Heart left ventricle (tissue), 16 donors: ENCODE measurements around the gene LCK. TPM values are rescaled to one million over a fixed set of nuclear protein-coding genes. Genes with fewer than 3 reads are reported as not detected.

Experiments used
- ATAC-seq, 4 donors: fragments of 200-7000 bp; cut with Tn5 transposase; one replicate each; pipeline ENCODE4 v1.9.1; 2020 to 2022; ENCODE audit warnings: moderate library complexity in 4 of 4, mild to moderate bottlenecking in 3 of 4, moderate number of reproducible peaks in 1 of 4
- DNase-seq, 5 donors: peaks; one replicate each; pipeline ENCODE4 v3.0.0-alpha.2; 2020
- H3K27ac ChIP-seq, 12 donors: fragments of 200-600 bp; sonication (generic) in 4 of 12; one replicate each; pipeline versions ENCODE4 v1.5.0 to v1.8.0; 2016 to 2022; ENCODE audit warnings: mild to moderate bottlenecking in 2 of 12
- H3K27me3 ChIP-seq, 9 donors: fragments of 200-600 bp; sonication (generic) in 2 of 9; one replicate each; pipeline versions ENCODE4 v1.5.1 to v1.8.0; 2016 to 2022; ENCODE audit warnings: mild to moderate bottlenecking in 3 of 9
- H3K36me3 ChIP-seq, 9 donors: fragments of 200-600 bp; sonication (generic) in 2 of 9; one replicate each; pipeline versions ENCODE4 v1.5.0 to v1.8.0; 2018 to 2022; ENCODE audit warnings: mild to moderate bottlenecking in 2 of 9
- H3K4me1 ChIP-seq, 12 donors: fragments of 200-600 bp; sonication (generic) in 4 of 12; one replicate each; pipeline versions ENCODE4 v1.5.0 to v1.8.0; 2016 to 2022; ENCODE audit warnings: mild to moderate bottlenecking in 3 of 12
- H3K4me3 ChIP-seq, 12 donors: fragments of 200-600 bp; sonication (generic) in 4 of 12; one replicate each; pipeline versions ENCODE4 v1.5.0 to v1.8.0; 2017 to 2022; ENCODE audit warnings: mild to moderate bottlenecking in 9 of 12, moderate library complexity in 4 of 12
- H3K9me3 ChIP-seq, 12 donors: fragments of 200-600 bp; sonication (generic) in 4 of 12; one replicate each; pipeline versions ENCODE4 v1.5.0 to v1.8.0; 2016 to 2022; ENCODE audit warnings: mild to moderate bottlenecking in 1 of 12
- POLR2A ChIP-seq, 2 donors: fragments of 450-650 bp; IDR thresholded peaks; one replicate each; pipeline ENCODE4 v1.6.1; 2017; ENCODE audit warnings: antibody characterized with exemption in 2 of 2, mild to moderate bottlenecking in 2 of 2, moderate library complexity in 2 of 2
- WGBS, 4 donors: extraction: QIAGEN DNeasy Blood & Tissue Kit in 2 of 4; methylation state at CpG; one replicate each; pipeline versions ENCODE4 v1.1.5 to v1.1.7; 2013 to 2018; 5-methylcytosine and 5-hydroxymethylcytosine counted together
- intact Hi-C, 10 donors: fragments of 100-400 bp; cut with DNase I; formaldehyde crosslinking; loops; one replicate each; pipeline versions ENCODE4 v1.11.1 to v1.14.2; 2022
- polyA plus RNA-seq, 2 donors: library from polyadenylated mRNA; stranded (reverse); fragments of 200-250 nt; gene quantifications; one replicate each; pipeline ENCODE4 v1.2.3, GENCODE V29; 2013
- total RNA-seq, 9 donors: library from RNA; depleted of rRNA in 2 of 9; stranded (reverse); fragments of >200 nt in 2 of 9; fragmentation: NEBNext Ultra II Directional in 3 of 9; extraction: Animal tissue kit (Norgen Biotek cat#: 25700) in 3 of 9; gene quantifications; one replicate each; pipeline versions ENCODE4 v1.1.0 to v1.2.4, GENCODE V29; 2016 to 2023
- TF ChIP-seq, protein P1 (sequence below), 12 donors: fragments of 200-600 bp; sonication (generic) in 4 of 12; IDR thresholded peaks; one replicate each; pipeline versions ENCODE4 v1.5.0 to v1.8.0; 2018 to 2022; ENCODE audit warnings: antibody characterized with exemption in 12 of 12, mild to moderate bottlenecking in 5 of 12
- donor health status: ischemic (EF 13 %, LVEDD 7.1; RV severe dilation, severe dysfunction).
- donor health status: healthy with polysubstance abuse.
- donor health status: DM: no; HTN: yes; CAD: no.
- donor health status: DM: no; HTN: no; CAD: no.
- donor health status: ischemic (EF 25% LVEDD 6.9; RV normal size, moderate dysfunction).
- donor health status: ischemic (EF 25% LVEDD 5.7; RV mildly dilated, moderate dysfunction).
- donor health status: healthy.
- donor health status: DM: yes; HTN: yes; CAD: no.
- donor health status: ischemic (EF 35%, LVEDD 5.7; RV mildly dilated, moderate dysfunction).
- donor health status: nonischemic (EF 11% LVEDD 7.7; RV severe dilation, severe dysfunction).
- donor health status: DM: yes; HTN: yes; CAD: no.
- donor health status: PGD.
- donor health status: ischemic (EF 29% LVEDD 5.4; RV normal size, mild dysfunction).
- donor health status: nonischemic (EF 23%, LVEDD 6.1; RV moderate dilation, normal function).

LCK gene
- total and polyA plus RNA-seq, 11 donors: 0.34 to 7.6 (median 0.49) TPM; not detected in 3

DNA sequence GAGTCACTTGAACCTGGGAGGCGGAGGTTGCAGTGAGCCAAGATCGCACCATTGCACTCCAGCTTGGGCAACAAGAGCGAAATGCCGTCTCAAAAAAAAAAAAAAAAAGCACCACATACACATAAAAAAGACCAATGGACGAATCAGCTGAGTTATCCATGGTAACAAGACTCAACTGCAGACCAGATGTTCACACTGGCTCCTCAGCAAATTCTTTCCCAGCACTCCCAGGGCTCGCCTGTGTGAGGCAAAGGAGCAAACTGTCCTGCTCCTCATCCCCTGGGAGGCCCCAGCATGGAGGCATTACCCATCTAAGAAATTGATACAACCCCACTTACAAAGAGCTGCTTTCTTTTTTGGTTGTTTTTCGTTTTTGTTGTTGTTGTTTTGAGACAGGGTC lies 32.0 kb upstream of the LCK start:
- Histone ChIP-seq H3K4me3 (no peak overlapping the region), H3K27me3 (no peaks in the 10 kb centered on the region), H3K27ac (no peak overlapping the region), H3K9me3 (no peaks in the 10 kb centered on the region), H3K4me1 (peaks cover 13 to 42% (median 22%) of the 10 kb centered on the region in 12 donors), H3K36me3 (peaks cover 0 to 68% (median 45%) of the 10 kb centered on the region in 9 donors)
- DNase-seq (no peak), ATAC-seq (no peak)
- TF ChIP-seq, protein P1, sequence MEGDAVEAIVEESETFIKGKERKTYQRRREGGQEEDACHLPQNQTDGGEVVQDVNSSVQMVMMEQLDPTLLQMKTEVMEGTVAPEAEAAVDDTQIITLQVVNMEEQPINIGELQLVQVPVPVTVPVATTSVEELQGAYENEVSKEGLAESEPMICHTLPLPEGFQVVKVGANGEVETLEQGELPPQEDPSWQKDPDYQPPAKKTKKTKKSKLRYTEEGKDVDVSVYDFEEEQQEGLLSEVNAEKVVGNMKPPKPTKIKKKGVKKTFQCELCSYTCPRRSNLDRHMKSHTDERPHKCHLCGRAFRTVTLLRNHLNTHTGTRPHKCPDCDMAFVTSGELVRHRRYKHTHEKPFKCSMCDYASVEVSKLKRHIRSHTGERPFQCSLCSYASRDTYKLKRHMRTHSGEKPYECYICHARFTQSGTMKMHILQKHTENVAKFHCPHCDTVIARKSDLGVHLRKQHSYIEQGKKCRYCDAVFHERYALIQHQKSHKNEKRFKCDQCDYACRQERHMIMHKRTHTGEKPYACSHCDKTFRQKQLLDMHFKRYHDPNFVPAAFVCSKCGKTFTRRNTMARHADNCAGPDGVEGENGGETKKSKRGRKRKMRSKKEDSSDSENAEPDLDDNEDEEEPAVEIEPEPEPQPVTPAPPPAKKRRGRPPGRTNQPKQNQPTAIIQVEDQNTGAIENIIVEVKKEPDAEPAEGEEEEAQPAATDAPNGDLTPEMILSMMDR (IDR thresholded peaks at IDR 0.05): no peak
- no peak for TF ChIP-seq POLR2A (IDR thresholded peaks at IDR 0.05)
- intact Hi-C loops: loop anchor here in 7 of 10 donors (5.0 to 10.0 kb wide), 6 partner anchors 78 to 193 kb away; partner anchors contain the start of gene BSDC1 (in 2 of the 7)
- 85 to 91% (median 87%) methylated on average over 7 of the region's 7 CpGs for WGBS, 4 donors

- H3K4me1 ChIP-seq: peaks cover 13 to 38% (median 25%) of the 10 kb centered on the region in 12 donors
- no peaks in the 10 kb centered on the region for H3K27me3 ChIP-seq
- ATAC-seq: no peak
- no peaks in the 10 kb centered on the region for H3K9me3 ChIP-seq
- intact Hi-C loops: loop anchor here in 5 of 10 donors (5.0 to 10.0 kb wide), 4 partner anchors 71 to 174 kb away; partner anchors contain the start of genes BSDC1 (in 2 of the 5), HDAC1 (in 1 of the 5) and MARCKSL1 (in 1 of the 5)
- peak overlapping the region in 11 of 12 donors; percentile 64 to 95 (median 78) for H3K4me3 ChIP-seq
- DNase-seq: no peak
- H3K27ac ChIP-seq: peak overlapping the region in 3 of 12 donors; percentile 72 to 97 (median 94)
- 82 to 94% (median 85%) methylated on average over 4 of the region's 4 CpGs for WGBS, 4 donors
- peaks cover 0 to 71% (median 46%) of the 10 kb centered on the region in 9 donors for H3K36me3 ChIP-seq
- TF ChIP-seq, protein P1 (IDR thresholded peaks at IDR 0.05): no peak
- TF ChIP-seq POLR2A (IDR thresholded peaks at IDR 0.05): no peak
Measured at GRCh38 chr1:32220746-32221580, 30.1 kb upstream of the LCK start.

GRCh38 chr1:32221581-32221979 lies 29.5 kb upstream of the LCK start:
- H3K9me3 ChIP-seq: no peaks in the 10 kb centered on the region
- no peaks in the 10 kb centered on the region for H3K27me3 ChIP-seq
- ATAC-seq: no peak
- WGBS, 4 donors: 5 to 10% (median 8%) methylated on average over 13 of the region's 13 CpGs
- peak overlapping the region; percentile 3 to 97 (median 86) for H3K27ac ChIP-seq
- H3K4me1 ChIP-seq: peaks cover 13 to 32% (median 25%) of the 10 kb centered on the region in 12 donors
- intact Hi-C loops: loop anchor here in 5 of 10 donors (5.0 to 10.0 kb wide), 4 partner anchors 71 to 173 kb away; partner anchors contain the start of genes BSDC1 (in 2 of the 5), HDAC1 (in 1 of the 5) and MARCKSL1 (in 1 of the 5)
- TF ChIP-seq POLR2A (IDR thresholded peaks at IDR 0.05): no peak
- TF ChIP-seq, protein P1 (IDR thresholded peaks at IDR 0.05): no peak
- no peak for DNase-seq
- H3K4me3 ChIP-seq: peak overlapping the region; percentile 64 to 95 (median 80)
- H3K36me3 ChIP-seq: peaks cover 0 to 71% (median 46%) of the 10 kb centered on the region in 9 donors
